SK-N-SH (cell line): ENCODE measurements around the gene WDR62.

Source experiments
- EZH2phosphoT487 ChIP-seq: fragments of 200-600 bp; sonication (generic); IDR thresholded peaks from 2 replicates; pipeline ENCODE4 v1.6.1; 2017; ENCODE audit warnings: low read depth, mixed run types, mild to moderate bottlenecking, antibody characterized with exemption, moderate library complexity, borderline replicate concordance
- GABPA ChIP-seq: IDR thresholded peaks from 2 replicates; pipeline ENCODE4 v1.4.0; 2012; ENCODE audit warnings: low read depth, mild to moderate bottlenecking
- MAX ChIP-seq: IDR thresholded peaks from 2 replicates; pipeline ENCODE4 v1.4.0; 2012; ENCODE audit warnings: low read depth
- NFIC ChIP-seq: IDR thresholded peaks from 2 replicates; pipeline ENCODE4 v1.4.0; 2012; ENCODE audit warnings: borderline replicate concordance
- RCOR1 ChIP-seq: fragments of 150-350 bp; IDR thresholded peaks from 2 replicates; pipeline ENCODE4 v1.6.1; 2017; ENCODE audit warnings: antibody characterized with exemption, low read length
- REST ChIP-seq: IDR thresholded peaks from 2 replicates; pipeline ENCODE4 v1.6.1; 2012; ENCODE audit warnings: mild to moderate bottlenecking, low read depth, low read length, moderate library complexity
- RFX5 ChIP-seq: IDR thresholded peaks from 2 replicates; pipeline ENCODE4 v1.6.1; 2012; ENCODE audit warnings: mild to moderate bottlenecking, improper control_type of control experiment, low read length
- USF1 ChIP-seq: IDR thresholded peaks from 2 replicates; pipeline ENCODE4 v1.4.0; 2012; ENCODE audit warnings: low read depth, borderline replicate concordance
- TF ChIP-seq, protein P1 (sequence below): fragments of 200-600 bp; sonication (generic); IDR thresholded peaks from 2 replicates; pipeline ENCODE4 v1.6.1; 2017; ENCODE audit warnings: antibody characterized with exemption, mild to moderate bottlenecking, moderate library complexity
- TF ChIP-seq, protein P2 (sequence below): IDR thresholded peaks from 2 replicates; pipeline ENCODE4; 2012
- TF ChIP-seq, protein P3 (sequence below): fragments of 150-350 bp; IDR thresholded peaks from 2 replicates; pipeline ENCODE4 v1.6.1; 2017; ENCODE audit warnings: antibody characterized with exemption, low read length, low read depth, borderline replicate concordance

DNA sequence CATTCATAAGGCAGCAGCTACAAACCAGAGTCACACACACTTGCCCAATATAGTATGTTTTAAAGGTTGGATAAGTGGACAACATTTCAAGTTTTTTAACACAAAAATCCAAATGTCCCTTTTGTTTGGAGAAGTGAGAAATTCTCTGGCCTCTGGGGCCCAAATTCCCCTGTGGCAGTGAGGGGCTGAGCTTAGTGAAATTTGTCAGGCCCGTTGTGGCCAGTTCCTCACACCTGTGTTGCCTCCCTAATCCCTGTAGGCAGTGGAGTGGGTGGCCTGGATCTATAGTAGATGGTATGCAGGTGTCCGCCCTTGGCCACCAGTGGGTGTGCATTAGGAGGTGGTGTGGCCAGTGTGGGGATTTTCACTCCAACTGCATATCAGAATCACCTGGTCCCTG lies 6.7 kb downstream of the WDR62 start:
- no peak for TF ChIP-seq NFIC
- TF ChIP-seq RCOR1: no peak
- TF ChIP-seq, protein P1, sequence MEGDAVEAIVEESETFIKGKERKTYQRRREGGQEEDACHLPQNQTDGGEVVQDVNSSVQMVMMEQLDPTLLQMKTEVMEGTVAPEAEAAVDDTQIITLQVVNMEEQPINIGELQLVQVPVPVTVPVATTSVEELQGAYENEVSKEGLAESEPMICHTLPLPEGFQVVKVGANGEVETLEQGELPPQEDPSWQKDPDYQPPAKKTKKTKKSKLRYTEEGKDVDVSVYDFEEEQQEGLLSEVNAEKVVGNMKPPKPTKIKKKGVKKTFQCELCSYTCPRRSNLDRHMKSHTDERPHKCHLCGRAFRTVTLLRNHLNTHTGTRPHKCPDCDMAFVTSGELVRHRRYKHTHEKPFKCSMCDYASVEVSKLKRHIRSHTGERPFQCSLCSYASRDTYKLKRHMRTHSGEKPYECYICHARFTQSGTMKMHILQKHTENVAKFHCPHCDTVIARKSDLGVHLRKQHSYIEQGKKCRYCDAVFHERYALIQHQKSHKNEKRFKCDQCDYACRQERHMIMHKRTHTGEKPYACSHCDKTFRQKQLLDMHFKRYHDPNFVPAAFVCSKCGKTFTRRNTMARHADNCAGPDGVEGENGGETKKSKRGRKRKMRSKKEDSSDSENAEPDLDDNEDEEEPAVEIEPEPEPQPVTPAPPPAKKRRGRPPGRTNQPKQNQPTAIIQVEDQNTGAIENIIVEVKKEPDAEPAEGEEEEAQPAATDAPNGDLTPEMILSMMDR: no peak
- no peak for TF ChIP-seq EZH2phosphoT487
- no peak for TF ChIP-seq GABPA
- TF ChIP-seq, protein P2, sequence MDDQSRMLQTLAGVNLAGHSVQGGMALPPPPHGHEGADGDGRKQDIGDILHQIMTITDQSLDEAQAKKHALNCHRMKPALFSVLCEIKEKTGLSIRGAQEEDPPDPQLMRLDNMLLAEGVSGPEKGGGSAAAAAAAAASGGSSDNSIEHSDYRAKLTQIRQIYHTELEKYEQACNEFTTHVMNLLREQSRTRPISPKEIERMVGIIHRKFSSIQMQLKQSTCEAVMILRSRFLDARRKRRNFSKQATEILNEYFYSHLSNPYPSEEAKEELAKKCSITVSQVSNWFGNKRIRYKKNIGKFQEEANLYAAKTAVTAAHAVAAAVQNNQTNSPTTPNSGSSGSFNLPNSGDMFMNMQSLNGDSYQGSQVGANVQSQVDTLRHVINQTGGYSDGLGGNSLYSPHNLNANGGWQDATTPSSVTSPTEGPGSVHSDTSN: no peak
- no peak for TF ChIP-seq MAX
- no peak for TF ChIP-seq REST
- no peak for TF ChIP-seq USF1
- TF ChIP-seq, protein P3, sequence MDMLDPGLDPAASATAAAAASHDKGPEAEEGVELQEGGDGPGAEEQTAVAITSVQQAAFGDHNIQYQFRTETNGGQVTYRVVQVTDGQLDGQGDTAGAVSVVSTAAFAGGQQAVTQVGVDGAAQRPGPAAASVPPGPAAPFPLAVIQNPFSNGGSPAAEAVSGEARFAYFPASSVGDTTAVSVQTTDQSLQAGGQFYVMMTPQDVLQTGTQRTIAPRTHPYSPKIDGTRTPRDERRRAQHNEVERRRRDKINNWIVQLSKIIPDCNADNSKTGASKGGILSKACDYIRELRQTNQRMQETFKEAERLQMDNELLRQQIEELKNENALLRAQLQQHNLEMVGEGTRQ: no peak
- no peak for TF ChIP-seq RFX5
